Measurements from ENCODE around the gene ZNRF1. TPM values are rescaled to one million over a fixed set of nuclear protein-coding genes. Genes with fewer than 3 reads are reported as not detected.

Gene ZNRF1
- total and polyA plus RNA-seq, 2 of the 13 experiments (the other 11 are each of a cell fraction or from before 2014, with no cell fraction given), result 43.9 to 58.7 TPM

- TF ChIP-seq ZNF776 (CRISPR knock-in tag; IDR thresholded peaks at IDR 0.05) (no peak), KDM6A (CRISPR knock-in tag; IDR thresholded peaks at IDR 0.05; ENCODE audit: low read depth) (no peak), ZNF772 (CRISPR knock-in tag; IDR thresholded peaks at IDR 0.05) (peak; percentile 82; the same call in 1 of the 2 replicates), MBD4 (IDR thresholded peaks at IDR 0.05; ENCODE audit: borderline replicate concordance, low read length) (no peak), XBP1 (CRISPR knock-in tag; IDR thresholded peaks at IDR 0.05) (no peak), TBX3 (IDR thresholded peaks at IDR 0.05; ENCODE audit: borderline replicate concordance) (no peak), POLR2G (IDR thresholded peaks at IDR 0.05; ENCODE audit: low read depth, low read length) (no peak; the same call in 1 of the 2 replicates), ZNF543 (CRISPR knock-in tag; IDR thresholded peaks at IDR 0.05) (no peak; the same call in 1 of the 2 replicates), SATB2 (CRISPR knock-in tag; IDR thresholded peaks at IDR 0.05) (no peak), ZNF431 (CRISPR knock-in tag; IDR thresholded peaks at IDR 0.05; ENCODE audit: borderline replicate concordance, low read depth) (no peak), ZNF572 (CRISPR knock-in tag; IDR thresholded peaks at IDR 0.05) (0 out of 2 replicates have a peak, but pooled peaks have one; percentile 28), ELF3 (CRISPR knock-in tag; IDR thresholded peaks at IDR 0.05) (peak; percentile 56; the same call in 1 of the 2 replicates), SETDB1 (CRISPR knock-in tag; IDR thresholded peaks at IDR 0.05; ENCODE audit: borderline replicate concordance) (no peak), TERF1 (CRISPR knock-in tag; IDR thresholded peaks at IDR 0.05) (no peak), HMG20A (CRISPR knock-in tag; IDR thresholded peaks at IDR 0.05; ENCODE audit: borderline replicate concordance) (0 out of 2 replicates have a peak, but pooled peaks have one; percentile 6), TOE1 (CRISPR knock-in tag; IDR thresholded peaks at IDR 0.05) (no peak), MIER2 (CRISPR knock-in tag; IDR thresholded peaks at IDR 0.05) (peak; percentile 73; the same call in 1 of the 2 replicates), TEAD3 (CRISPR knock-in tag; optimal IDR thresholded peaks at IDR 0.05; ENCODE audit: borderline replicate concordance) (peak; percentile 78), RBM22 (optimal IDR thresholded peaks at IDR 0.05; ENCODE audit: low read length) (no peak), RXRA (CRISPR knock-in tag; IDR thresholded peaks at IDR 0.05) (peak; percentile 73), GMEB1 (CRISPR knock-in tag; IDR thresholded peaks at IDR 0.05; ENCODE audit: borderline replicate concordance) (no peak), PPARG (CRISPR knock-in tag; conservative IDR thresholded peaks at IDR 0.05) (peak; percentile 53; the same call in 1 of the 2 replicates), KLF16 (CRISPR knock-in tag; IDR thresholded peaks at IDR 0.05) (peak in 1 of 2 experiments; percentile 55; a peak in 2 of 4 replicates), ARNTL (CRISPR knock-in tag; IDR thresholded peaks at IDR 0.05) (peak; percentile 52; the same call in 1 of the 2 replicates), FOXA3 (CRISPR knock-in tag; IDR thresholded peaks at IDR 0.05) (peak; percentile 41), SRF (IDR thresholded peaks at IDR 0.05; ENCODE audit: low read depth, low read length) (no peak), SMARCC2 (IDR thresholded peaks at IDR 0.05) (no peak), ZNF644 (CRISPR knock-in tag; IDR thresholded peaks at IDR 0.05; ENCODE audit: low read depth) (no peak), JUNB (CRISPR knock-in tag; IDR thresholded peaks at IDR 0.05; ENCODE audit: borderline replicate concordance) (no peak), ZNF138 (CRISPR knock-in tag; IDR thresholded peaks at IDR 0.05; ENCODE audit: low read depth) (no peak)
Observed at GRCh38 chr16:75110637-75111513, 112.1 kb downstream of the ZNRF1 start (continued).

Data from HepG2 (cell line).